Cardiac fibroblast (primary cell): Measurements from ENCODE around the gene RPP25L.

Experiments
- DNase-seq, 2 donors: peaks; one replicate each; pipeline versions ENCODE4 v3.0.0 to v3.0.0-alpha.2; 2010; ENCODE audit warnings: low read depth in 2 of 2
- H3K4me3 ChIP-seq, 2 donors: replicated peaks in 1 of 2; 1 replicate in 1 of 2; 2 replicates in 1 of 2; pipeline ENCODE4 v1.5.1; 2011; ENCODE audit warnings: low read depth in 2 of 2, low read length in 2 of 2, mild to moderate bottlenecking in 2 of 2, moderate library complexity in 1 of 2
- CTCF ChIP-seq: IDR thresholded peaks from one replicate; pipeline ENCODE4 v1.5.1; 2011; ENCODE audit warnings: low read depth, mild to moderate bottlenecking, low read length, inconsistent platforms

Gene RPP25L

GRCh38 chr9:34568774-34569173, 43.1 kb downstream of the RPP25L start:
- no peak for DNase-seq
- no peak overlapping the region for H3K4me3 ChIP-seq
- no peak for TF ChIP-seq CTCF

- no peak overlapping the region for H3K4me3 ChIP-seq
- DNase-seq, result no peak
- no peak for TF ChIP-seq CTCF
Measured at GRCh38 chr9:34568133-34568532, 43.8 kb downstream of the RPP25L start.

GRCh38 chr9:34566972-34567371, 44.9 kb downstream of the RPP25L start:
- TF ChIP-seq CTCF, result no peak
- H3K4me3 ChIP-seq, result no peak overlapping the region
- DNase-seq, result no peak

- H3K4me3 ChIP-seq, result no peak overlapping the region
- no peak for TF ChIP-seq CTCF
- no peak for DNase-seq
Measured at GRCh38 chr9:34566322-34566721, 45.6 kb downstream of the RPP25L start.

GRCh38 chr9:34565856-34566255, 46.0 kb downstream of the RPP25L start:
- no peak for TF ChIP-seq CTCF
- no peak for DNase-seq
- no peak overlapping the region for H3K4me3 ChIP-seq

GRCh38 chr9:34564617-34565016, 47.3 kb downstream of the RPP25L start:
- no peak for TF ChIP-seq CTCF
- H3K4me3 ChIP-seq, result no peak overlapping the region
- DNase-seq, result no peak

- DNase-seq, result no peak
- no peak overlapping the region for H3K4me3 ChIP-seq
- TF ChIP-seq CTCF, result no peak
Measured at GRCh38 chr9:34563262-34563661, 48.6 kb downstream of the RPP25L start.
